SK-N-MC (cell line): ENCODE results near the gene COL12A1.

Experiments used
- EZH2 ChIP-seq: fragments of 200-600 bp; sonication (generic); IDR thresholded peaks from one replicate; pipeline ENCODE4 v1.6.1; 2017; ENCODE audit warnings: antibody characterized with exemption
- FOXP2 ChIP-seq: optimal IDR thresholded peaks from 2 replicates; pipeline ENCODE3; 2011; ENCODE audit warnings: mild to moderate bottlenecking, moderate library complexity; ENCODE audit not compliant: insufficient read depth; ENCODE audit errors: extremely low read length, control extremely low read depth
- POLR2AphosphoS5 ChIP-seq: IDR thresholded peaks from 2 replicates; pipeline ENCODE4 v1.6.1; 2012; ENCODE audit warnings: mild to moderate bottlenecking, low read depth, low read length, borderline replicate concordance

DNA sequence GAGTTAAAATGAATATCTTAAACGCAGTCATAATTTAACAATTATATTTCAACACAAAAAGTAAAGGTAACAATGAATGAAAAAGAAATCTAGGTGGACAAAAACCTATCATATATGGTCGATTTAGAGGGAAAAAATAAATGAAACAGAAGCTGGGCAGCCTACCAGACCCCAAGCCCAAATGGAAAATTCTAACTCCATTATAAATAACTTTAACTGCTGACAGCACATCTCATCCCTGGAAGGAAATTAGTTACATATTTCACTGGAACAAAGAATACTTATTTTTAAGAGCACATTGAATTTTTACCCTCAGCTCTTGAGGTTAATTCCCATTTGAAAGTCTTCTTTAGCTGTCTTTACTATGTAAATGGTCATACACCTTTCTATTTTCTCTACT lies 39.1 kb downstream of the COL12A1 start:
- TF ChIP-seq POLR2AphosphoS5 = no peak
- TF ChIP-seq EZH2 = no peak
- no peak for TF ChIP-seq FOXP2
